HPDE6-E6E7 (cell line): ENCODE results near the gene MSRB1.

Source experiments
- DNase-seq: peaks from one replicate; pipeline ENCODE4 v3.0.0; 2011; ENCODE audit warnings: missing footprints; ENCODE audit errors: extremely low spot score

MSRB1 gene, protein sequence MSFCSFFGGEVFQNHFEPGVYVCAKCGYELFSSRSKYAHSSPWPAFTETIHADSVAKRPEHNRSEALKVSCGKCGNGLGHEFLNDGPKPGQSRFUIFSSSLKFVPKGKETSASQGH

DNA sequence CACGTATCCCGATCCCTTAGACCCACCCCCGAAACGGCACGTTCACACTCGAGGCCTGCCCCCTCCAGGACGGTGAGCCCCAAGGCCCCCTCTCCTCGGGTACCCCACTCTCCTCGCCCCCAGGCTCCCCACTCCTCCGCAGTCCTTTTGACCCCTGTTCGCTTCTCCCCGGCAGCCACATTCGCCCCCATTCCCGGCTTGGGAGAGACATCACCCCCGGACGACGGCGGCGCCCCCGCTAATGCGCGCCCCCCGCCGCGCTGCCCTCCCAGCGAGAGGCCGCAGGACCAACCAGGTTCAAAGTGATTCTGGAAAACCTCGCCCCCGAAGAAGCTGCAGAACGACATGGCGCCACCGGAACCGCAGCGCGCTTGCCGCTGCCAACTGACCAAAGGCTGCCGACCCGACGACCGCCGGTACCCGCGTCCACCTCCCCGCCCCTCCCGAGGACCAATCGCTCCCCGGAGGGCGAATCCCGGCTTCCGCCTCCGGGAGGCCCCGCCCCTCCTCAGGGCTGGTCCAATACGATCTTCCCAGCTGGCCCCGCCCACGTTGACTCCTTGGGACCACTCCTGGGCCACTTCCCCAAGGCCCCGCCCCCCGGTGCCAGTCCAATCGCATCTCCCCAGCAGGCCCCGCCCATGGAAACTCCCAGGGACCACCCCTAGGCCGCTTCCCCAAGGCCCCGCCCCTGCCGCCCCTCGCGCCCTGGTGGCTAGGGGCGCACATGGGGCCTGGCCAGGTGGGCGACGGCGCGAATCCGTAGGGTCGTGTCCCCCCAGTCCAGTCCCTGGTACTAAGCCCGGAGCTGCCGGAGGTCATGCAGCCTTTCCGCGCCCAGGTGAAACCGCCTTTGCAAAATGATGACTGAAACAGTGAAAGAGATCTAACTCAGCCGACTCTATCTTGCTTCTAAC, at the start of gene MSRB1:
Gene MSRB1 (minus strand): TSS at position 390 of the 917 bp plus-strand sequence. CDS start 43 bp downstream, at position 347.
- DNase-seq: peak; percentile 96

DNA sequence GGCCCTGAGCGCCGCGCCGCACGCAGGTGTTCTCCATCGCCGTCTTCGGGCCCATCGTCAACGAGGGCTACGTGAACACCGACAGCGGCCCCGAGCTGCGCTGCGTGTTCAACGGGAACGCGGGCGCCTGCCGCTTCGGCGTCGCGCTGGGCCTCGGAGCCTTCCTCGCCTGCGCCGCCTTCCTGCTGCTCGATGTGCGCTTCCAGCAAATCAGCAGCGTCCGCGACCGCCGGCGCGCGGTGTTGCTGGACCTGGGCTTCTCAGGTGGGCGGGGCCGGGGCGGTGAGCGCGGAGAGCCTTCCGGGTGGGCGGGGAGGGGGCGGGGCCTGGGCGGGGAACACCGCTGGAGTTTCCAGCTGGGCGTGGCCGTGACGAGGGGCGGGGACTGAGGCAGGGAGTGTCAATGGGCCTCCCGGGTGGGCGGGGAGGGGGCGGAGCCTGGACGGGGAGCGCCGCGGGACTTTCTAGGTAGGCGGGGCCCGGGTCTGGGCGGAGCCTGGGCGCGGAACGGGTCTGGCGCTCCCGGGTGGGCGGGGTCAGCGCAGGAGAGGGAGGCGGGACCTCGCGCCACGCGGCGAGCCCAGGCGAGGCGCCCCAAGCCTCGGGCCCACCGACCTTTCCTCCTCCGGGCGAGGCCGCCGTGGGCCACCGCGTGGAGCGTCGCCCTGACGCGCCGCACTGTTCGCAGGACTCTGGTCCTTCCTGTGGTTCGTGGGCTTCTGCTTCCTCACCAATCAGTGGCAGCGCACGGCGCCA, 49.1 kb upstream of the MSRB1 start:
- peak; percentile 68 for DNase-seq

DNA sequence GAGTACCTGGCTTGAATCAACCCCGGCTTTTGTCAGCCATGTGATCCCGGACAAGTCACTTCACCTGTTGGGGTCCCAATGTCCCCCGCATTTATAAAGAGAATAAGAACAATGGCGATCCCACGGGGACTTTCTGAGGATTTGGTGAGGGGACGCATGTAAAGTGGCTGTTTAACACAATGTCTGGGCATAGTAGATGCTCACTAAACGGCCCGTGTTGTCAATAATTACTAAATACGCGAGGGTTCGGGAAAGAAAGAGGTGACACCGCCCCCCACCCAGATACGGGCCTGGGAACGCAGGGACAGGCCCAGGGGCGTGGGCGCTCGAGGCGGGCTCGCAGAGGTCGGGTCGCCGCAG, 48.6 kb upstream of the MSRB1 start:
- no peak for DNase-seq

DNA sequence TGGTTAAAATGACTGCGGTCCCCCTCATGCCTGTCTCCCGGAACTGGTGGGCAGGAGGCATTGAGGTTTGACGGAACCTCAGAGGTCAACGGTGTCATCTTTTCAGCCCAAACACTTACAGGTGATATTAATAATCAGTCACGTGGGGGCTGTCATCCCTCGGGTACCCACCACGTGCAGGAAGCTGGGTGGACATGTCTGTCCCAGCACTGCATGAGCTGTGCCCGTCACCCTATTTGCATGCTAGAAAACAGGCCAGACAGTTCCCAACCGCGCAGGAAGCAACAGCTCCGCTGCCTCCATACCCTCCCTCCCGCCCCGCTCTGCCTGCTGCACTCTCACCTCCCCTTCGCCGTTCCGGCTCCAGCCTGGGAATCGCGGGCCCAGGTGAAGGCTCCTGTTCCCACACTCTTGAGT, 48.1 kb upstream of the MSRB1 start:
- no peak for DNase-seq

DNA sequence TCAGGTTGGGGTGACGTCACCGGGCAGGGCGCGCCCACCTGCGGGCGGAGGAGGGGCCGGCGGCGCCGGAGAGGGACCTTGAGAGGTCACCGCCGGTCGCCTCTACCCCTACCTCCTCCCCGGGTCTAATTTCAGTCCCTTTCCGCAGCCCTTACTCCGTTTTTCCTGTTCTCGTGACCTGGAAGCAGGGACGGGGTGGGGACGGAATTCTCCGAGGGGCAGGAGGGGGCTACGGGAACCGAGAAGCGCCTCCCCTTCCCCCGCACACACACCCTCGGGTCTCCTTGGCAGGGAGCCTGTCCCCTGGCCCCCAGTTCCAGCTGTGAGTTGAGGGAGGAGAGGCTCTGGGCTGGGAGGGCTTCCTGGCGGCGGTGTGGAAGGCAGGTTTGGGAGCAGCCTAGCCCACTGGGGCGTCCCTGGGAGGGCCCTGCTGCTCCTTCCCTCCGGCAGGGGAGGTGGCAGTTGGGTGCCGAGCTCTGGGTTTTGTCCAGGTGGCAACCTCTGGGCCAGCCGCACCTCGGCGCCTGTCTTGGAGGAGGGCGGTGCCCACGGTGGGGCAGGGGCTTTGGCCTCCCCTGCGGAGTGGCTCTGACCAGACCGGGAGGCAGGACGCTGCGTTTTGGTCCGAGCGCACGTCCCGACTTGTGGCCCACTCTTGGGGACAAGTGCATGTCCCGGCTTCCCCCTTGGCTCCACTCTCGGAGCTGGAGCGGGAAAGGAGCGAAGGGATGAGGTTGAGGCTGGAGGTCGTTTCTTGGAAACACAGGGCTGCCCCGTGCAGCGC, 47.5 kb upstream of the MSRB1 start:
- no peak for DNase-seq

DNA sequence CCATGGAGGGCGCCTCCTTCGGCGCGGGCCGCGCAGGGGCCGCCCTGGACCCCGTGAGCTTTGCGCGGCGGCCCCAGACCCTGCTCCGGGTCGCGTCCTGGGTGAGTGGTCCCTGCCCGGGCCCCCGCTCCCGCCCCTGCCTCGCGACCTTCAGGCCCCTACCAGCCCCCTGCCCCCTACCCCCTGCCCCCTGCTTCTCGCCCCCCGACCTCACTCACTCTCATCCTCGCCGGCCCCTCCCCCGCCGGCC, 47.0 kb upstream of the MSRB1 start:
- DNase-seq: no peak

DNA sequence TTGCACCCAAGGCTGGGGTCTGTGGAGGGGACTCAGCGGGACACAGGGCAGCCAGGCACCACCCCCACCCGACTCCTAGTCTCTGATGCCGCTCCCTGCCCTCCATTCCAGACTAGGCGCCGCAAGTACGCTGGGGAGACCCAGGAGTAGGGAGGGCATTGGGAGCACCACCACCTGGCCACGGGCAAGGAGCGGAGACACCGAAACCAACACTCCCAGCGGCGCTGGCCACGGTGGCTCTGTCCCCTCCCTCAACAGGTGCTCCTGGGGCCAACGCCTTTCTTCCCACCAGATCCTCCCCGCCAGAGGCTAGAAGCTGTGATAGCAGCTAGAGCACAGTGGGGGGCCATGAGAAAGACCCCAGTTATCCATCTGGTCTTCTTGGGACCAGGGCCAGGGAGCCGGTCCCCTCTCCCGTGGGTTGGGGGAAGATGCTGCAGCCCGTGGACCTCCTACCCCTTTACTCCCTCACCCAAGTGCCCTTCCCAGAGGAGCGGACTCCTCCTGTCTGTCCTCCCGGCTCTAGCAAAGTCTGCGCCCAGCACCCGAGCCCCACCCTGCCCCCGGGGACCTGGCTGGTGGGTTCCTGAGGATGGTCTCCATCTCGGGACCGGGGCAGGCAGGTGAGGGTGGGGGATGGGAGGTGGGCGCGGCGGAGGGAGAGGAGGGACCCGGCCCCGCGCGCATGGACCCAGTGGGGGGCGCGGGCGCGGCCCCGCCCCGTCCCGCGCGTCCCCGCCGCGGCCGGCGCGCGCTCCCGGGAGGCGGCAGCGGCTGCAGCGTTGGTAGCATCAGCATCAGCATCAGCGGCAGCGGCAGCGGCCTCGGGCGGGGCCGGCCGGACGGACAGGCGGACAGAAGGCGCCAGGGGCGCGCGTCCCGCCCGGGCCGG, 46.5 kb upstream of the MSRB1 start, which contains the start of gene SYNGR3:
Gene SYNGR3 (plus strand): TSS at position 762 of the 892 bp plus-strand sequence. CDS start 133 bp downstream, outside the sequence.
- DNase-seq: no peak

DNA sequence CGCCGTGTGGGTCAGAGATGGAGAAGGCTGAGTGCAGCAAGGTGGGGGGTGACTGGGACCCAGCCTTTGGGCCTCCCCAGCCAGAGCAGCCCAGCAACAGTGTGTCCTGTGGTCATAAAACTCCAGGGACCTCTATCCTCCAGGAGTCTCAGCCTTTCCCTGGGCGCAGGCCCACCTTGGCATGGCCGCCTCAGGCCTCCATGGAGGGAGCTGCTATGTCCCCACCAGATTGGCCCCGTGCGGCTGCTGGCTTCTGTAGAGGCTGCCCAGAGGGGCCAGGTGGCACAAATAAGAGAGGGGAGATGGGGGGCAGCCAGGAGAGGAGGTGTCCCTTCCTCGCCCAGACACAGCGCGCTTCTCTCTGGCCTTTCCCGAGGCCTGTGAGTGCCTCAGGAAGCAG, 44.2 kb upstream of the MSRB1 start:
- no peak for DNase-seq

DNA sequence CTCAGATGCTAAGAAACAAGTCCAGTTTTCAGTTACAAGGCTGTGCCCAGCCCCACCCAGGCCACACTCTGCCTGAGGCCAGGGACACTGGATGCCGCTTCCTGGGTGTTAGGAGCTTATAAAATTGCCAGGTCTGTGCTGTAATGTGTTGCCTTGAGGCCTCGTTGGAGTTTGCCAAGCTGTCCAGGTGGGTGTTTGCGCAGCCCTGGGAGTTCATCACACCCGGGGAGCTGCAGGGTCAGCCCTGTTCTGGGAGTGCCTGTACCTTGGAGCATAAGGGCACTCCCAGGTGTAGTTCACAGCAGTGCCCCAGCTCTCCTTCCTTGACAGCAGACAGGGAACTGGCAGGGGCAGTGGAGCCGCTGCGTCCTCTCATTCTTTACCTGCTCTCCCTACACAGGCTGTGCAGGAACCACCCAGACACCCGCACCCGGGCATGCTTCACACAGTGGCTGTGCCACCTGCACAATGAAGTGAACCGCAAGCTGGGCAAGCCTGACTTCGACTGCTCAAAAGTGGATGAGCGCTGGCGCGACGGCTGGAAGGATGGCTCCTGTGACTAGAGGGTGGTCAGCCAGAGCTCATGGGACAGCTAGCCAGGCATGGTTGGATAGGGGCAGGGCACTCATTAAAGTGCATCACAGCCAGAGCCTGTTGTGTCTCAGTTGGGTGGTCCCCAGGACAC, 42.6 kb upstream of the MSRB1 start:
- no peak for DNase-seq

DNA sequence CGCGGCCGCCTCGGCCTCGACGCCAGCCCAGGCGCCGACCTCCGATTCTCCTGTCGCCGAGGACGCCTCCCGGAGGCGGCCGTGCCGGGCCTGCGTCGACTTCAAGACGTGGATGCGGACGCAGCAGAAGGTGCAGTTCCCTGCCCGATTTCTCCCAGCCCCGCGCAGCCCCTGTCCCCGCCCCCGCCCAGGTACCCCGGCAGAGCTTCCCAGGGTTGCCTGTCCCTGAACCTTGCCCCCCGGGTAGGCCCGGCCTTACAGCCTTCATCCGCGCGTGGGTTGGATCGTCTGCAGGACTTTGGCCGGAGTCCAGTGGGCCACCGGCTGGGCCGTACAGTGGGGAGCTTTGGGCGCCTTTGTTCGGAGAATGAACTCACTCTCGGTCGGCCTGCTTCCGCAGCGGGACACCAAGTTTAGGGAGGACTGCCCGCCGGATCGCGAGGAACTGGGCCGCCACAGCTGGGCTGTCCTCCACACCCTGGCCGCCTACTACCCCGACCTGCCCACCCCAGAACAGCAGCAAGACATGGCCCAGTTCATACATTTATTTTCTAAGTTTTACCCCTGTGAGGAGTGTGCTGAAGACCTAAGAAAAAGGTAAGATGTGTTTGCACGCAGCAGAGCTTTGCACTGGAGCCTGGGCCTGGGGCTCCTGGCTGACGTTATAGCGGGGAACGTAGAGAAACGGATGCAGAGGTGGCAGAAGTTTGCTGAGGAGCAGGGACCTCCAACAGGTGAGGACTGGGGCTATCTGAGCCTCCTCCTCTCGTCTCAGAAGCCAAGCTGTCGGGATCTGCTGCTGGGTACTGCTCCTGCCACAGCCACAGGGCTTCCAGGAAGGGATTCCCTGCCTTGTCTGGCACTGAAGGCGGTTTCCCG, 41.6 kb upstream of the MSRB1 start:
- no peak for DNase-seq

DNA sequence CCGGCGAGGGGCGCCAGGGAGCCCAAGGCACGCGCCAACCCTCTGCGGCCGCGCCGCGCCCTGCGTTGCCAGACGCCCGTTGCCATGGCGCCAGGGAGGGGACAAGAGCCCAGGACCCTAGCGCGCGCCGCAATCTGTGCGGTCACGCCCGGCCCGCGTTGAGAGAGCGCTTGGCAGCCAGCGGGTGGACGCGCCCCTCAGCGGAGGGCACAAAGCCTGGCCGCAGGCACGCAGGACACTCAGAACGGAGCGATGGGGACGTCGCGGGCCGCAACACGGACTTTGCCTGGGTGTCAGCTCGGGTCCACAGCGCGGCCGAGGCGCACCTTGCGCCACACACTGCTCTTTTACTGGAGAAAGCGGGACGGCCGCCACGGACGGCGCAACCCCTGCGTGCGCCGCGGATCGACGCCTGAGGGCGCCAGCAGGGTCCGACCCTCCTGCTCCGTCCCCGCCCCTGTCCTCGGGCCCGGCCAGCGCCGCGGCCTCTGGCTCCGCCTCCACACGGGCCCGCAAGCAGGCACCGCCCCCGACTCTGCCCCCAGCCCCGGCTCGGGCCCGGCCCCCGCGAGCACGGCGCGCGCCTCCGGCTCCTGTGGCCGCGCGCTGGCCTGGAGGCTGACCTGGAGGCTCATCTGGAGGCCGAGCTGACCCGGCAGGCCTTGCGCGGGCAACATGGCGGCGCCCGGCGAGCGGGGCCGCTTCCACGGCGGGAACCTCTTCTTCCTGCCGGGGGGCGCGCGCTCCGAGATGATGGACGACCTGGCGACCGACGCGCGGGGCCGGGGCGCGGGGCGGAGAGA, 40.7 kb upstream of the MSRB1 start, which contains the start of gene GFER:
Gene GFER (plus strand): TSS at position 650 of the 803 bp plus-strand sequence. CDS start 26 bp downstream, at position 676.
- DNase-seq: peak; percentile 72

DNA sequence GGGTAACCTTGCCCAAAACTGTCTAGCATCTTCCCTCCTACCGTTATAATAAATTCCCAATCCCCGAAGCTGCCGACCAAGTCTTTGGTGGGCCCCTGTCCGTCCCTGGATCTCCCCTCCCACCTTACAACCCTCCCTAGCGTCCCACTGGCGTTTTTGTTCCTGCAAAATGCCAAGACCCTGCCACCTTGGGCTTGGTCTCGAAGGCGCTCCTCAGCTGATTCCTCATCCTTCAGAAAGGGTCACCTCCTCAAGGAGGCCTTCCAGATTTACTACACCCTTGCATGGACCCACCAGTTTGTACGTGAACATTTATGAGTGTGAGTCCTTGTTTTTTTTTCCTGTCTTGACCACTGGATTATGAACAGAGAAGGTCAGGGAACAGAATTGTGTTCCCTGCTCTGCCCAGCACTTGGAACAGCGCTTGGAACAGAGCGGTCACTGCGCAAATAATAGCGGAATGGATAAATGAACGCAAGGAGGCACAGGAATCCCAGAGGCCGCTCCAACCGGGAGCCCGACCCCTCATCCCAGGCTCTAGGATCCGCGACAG, 40.1 kb upstream of the MSRB1 start:
- no peak for DNase-seq

DNA sequence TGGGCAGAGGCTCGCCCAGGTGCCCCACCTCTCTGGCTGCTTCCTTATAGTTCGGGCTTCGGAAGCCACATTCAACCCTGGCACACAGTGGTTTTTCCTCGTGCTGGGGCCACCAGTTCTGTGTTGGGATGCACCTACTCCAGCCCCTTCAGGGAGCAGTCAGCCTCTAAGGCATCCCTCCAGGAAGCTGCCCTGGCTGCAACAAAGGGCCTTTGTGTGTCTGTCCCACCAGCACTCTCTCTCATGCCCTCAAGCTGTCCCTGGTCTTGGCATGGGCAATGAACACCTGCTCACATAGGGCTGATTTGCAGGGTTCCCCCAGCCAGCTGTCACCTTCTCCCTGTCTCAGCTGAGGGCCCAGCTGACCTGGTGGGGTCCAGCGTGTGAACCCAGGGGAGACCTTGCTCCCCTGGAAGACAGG, 39.0 kb upstream of the MSRB1 start:
- no peak for DNase-seq

DNA sequence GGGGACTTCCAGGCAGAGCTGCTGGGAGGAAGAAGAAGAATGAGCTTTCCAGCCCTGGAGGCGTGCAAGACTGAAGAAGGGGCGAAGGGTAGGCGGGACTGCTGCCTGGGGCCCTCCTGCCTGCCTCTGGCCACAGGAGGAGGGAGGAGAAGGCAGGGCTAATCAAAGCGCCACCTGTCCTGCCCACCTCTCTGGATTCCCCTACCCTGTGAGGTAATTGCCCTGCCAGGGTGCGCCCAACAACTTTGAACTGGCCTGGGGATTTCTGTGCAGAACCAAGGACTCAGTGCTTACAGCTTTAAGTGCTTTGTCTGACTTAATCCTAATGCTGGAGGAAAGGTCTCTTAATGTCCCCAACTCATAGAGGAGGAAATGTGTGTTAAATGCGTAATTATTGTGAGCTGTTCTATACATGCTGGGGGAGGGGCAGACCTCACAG, 38.4 kb upstream of the MSRB1 start, which contains the start of gene NOXO1:
Gene NOXO1 (minus strand): TSS at position 72 of the 439 bp plus-strand sequence. CDS start 290 bp downstream, outside the sequence.
- DNase-seq: no peak

DNA sequence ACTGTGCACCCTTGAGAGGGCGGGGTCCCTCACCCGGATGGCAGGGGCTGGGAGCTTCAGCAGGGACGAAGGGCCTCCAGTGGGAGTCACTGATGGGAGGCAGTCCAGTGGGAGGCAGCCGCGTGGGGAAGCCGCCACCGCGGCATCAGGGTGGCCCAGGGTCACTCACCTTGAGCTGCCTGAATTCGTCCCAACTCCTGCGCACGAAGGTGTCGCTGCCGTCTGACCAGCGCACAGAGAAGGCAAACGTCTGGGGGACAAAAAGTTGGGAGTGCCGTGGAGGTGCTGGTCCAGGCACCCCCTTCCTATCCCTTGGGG, 37.7 kb upstream of the MSRB1 start:
- no peak for DNase-seq

DNA sequence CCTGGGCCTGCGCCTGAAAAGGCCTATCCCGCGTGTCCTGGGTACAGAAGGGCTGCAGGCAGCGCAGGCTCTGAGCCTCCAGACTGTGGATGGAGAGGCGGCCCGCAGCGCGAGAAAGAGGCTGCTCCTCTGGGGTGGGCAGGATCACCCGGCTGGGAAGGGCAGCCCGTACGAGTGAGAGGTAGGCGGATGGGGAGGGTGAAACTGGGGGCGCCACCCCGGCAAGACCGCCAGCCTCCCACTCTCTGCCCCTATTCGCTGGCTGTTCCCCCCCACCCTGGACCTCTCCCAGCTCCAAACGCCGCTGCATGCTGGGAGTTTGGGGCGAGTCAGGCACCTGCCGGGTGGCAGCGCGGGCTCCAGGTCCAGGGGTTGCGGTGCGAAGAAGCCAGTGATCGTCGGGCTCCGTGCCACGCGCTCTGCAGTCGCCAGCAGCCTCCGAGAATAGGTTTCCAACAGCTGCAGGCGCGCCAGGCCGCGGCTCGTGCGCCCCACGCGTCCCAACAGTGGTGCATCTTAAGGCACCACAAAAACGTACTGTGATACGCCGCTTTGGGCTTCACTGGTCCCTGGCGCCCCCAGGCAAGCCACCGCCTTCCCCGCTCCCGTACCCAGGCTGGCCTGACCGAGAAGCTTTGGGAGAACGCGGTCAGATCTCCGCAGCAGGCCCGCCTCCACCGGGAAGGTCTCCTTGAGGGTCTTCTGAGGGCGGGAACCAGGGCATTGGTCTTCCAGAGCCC, 37.2 kb upstream of the MSRB1 start:
- no peak for DNase-seq
